SK-N-SH (cell line): ENCODE measurements around the gene GDPD1. TPM values are rescaled to one million over a fixed set of nuclear protein-coding genes. Genes with fewer than 3 reads are reported as not detected.
A peak's percentile ranks its signal among the peaks of the same experiment; 100 is the strongest.

Experiments
- CTCF ChIA-PET: fragments of 300-600, 350-600 bp; formaldehyde crosslinking; extraction: SDS; loops from one replicate; lab custom pipeline; 2021; lab: Yijun Ruan, JAX
- POLR2A ChIA-PET: fragments of 350-600 bp; sonication (Branson Sonifier 250); formaldehyde crosslinking; extraction: SDS; loops from one replicate; lab custom pipeline; 2020; ENCODE audit warnings: antibody characterized with exemption, inconsistent platforms; lab: Yijun Ruan, JAX
- DNase-seq: peaks from one replicate; pipeline ENCODE4 v3.0.0; 2012
- H2AFZ ChIP-seq: fragments of 200-600 bp; sonication (generic); 2 replicates; pipeline ENCODE4 v1.8.1; 2016; ENCODE audit warnings: antibody characterized with exemption, mild to moderate bottlenecking, low read depth
- H3F3A ChIP-seq: fragments of 200-600 bp; sonication (generic); replicated peaks from 2 replicates; pipeline ENCODE3; 2016; ENCODE audit warnings: antibody characterized with exemption, mild to moderate bottlenecking; ENCODE audit not compliant: insufficient read depth
- H3K27ac ChIP-seq, 2 experiments: fragments of 200-500 bp in 1 of 2; fragments of 200-600 bp in 1 of 2; sonication (Bioruptor generic) in 1 of 2; sonication (generic), shearing (Covaris generic) in 1 of 2; 2 replicates each; pipeline versions ENCODE4 v1.5.1 to v1.6.1; 2014 to 2016; ENCODE audit warnings: low read depth in 2 of 2, inconsistent platforms in 1 of 2, low read length in 1 of 2, mild to moderate bottlenecking in 1 of 2, mixed read lengths in 1 of 2
- H3K27me3 ChIP-seq: fragments of 200-600 bp; sonication (generic), shearing (Covaris generic); 2 replicates; pipeline ENCODE4 v1.6.1; 2016; ENCODE audit warnings: mixed run types; ENCODE audit not compliant: insufficient read depth
- H3K36me3 ChIP-seq, 2 experiments: fragments of 200-500 bp in 1 of 2; fragments of 200-600 bp in 1 of 2; sonication (Bioruptor generic) in 1 of 2; sonication (generic) in 1 of 2; replicated peaks in 1 of 2; 2 replicates each; pipeline versions ENCODE3 to v1.5.1; 2014 to 2016; ENCODE audit warnings: low read length in 1 of 2, mild to moderate bottlenecking in 1 of 2; ENCODE audit not compliant: insufficient read depth in 2 of 2, control insufficient read depth in 1 of 2
- H3K4me1 ChIP-seq, 2 experiments: fragments of 200-500 bp in 1 of 2; fragments of 200-600 bp in 1 of 2; sonication (Bioruptor generic) in 1 of 2; sonication (generic), shearing (Covaris generic) in 1 of 2; 2 replicates each; pipeline versions ENCODE4 v1.5.1 to v1.6.1; 2014 to 2016; ENCODE audit warnings: low read depth in 1 of 2, low read length in 1 of 2, mixed run types in 1 of 2; ENCODE audit not compliant: insufficient read depth in 2 of 2, control insufficient read depth in 1 of 2
- H3K4me2 ChIP-seq: fragments of 200-600 bp; sonication (generic), shearing (Covaris generic); 2 replicates; pipeline ENCODE4 v1.6.1; 2017; ENCODE audit warnings: mixed run types
- H3K4me3 ChIP-seq, 2 experiments: fragments of 200-500 bp in 1 of 2; fragments of 200-600 bp in 1 of 2; sonication (Bioruptor generic) in 1 of 2; sonication (generic), shearing (Covaris generic) in 1 of 2; 2 replicates each; pipeline versions ENCODE4 v1.5.1 to v1.8.1; 2014 to 2016; ENCODE audit warnings: low read depth in 2 of 2, inconsistent platforms in 1 of 2, low read length in 1 of 2, mild to moderate bottlenecking in 1 of 2, mixed read lengths in 1 of 2, moderate library complexity in 1 of 2
- H3K79me2 ChIP-seq: fragments of 200-600 bp; sonication (generic); 2 replicates; pipeline ENCODE4 v1.8.1; 2017; ENCODE audit warnings: mild to moderate bottlenecking; ENCODE audit not compliant: insufficient read depth
- H3K9ac ChIP-seq: fragments of 200-600 bp; sonication (generic); 2 replicates; pipeline ENCODE4 v1.6.1; 2017; ENCODE audit warnings: mixed run types
- H3K9me2 ChIP-seq: fragments of 200-600 bp; sonication (generic); 2 replicates; pipeline ENCODE4 v1.6.1; 2017; ENCODE audit warnings: mixed run types
- H3K9me3 ChIP-seq: fragments of 200-600 bp; sonication (generic); 2 replicates; pipeline ENCODE4 v1.6.1; 2017; ENCODE audit warnings: mixed run types, mild to moderate bottlenecking, moderate library complexity
- H4K20me1 ChIP-seq: fragments of 200-600 bp; sonication (generic); 2 replicates; pipeline ENCODE4 v1.6.1; 2017; ENCODE audit warnings: mild to moderate bottlenecking, mixed run types; ENCODE audit not compliant: insufficient read depth
- CTCF ChIP-seq: fragments of 200-600 bp; sonication (generic); IDR thresholded peaks from 2 replicates; pipeline ENCODE4 v1.6.1; 2017; ENCODE audit warnings: antibody characterized with exemption, mild to moderate bottlenecking, moderate library complexity
- ELF1 ChIP-seq: IDR thresholded peaks from 2 replicates; pipeline ENCODE4 v1.4.0; 2012
- EP300 ChIP-seq, 2 experiments: IDR thresholded peaks; 2 replicates each; pipeline versions ENCODE4 v1.4.0 to v1.6.1; 2012; ENCODE audit warnings: borderline replicate concordance in 1 of 2, low read depth in 1 of 2, low read length in 1 of 2
- FOSL2 ChIP-seq: IDR thresholded peaks from 2 replicates; pipeline ENCODE4 v1.4.0; 2012; ENCODE audit warnings: low read depth, mild to moderate bottlenecking, moderate library complexity, borderline replicate concordance
- FOXJ3 ChIP-seq: sonication (generic); formaldehyde crosslinking; IDR thresholded peaks from 2 replicates; pipeline ENCODE4 v1.5.1; 2020; ENCODE audit warnings: mild to moderate bottlenecking, missing genetic modification reagents
- IRF3 ChIP-seq: fragments of 150-350 bp; IDR thresholded peaks from 2 replicates; pipeline ENCODE4 v1.6.1; 2016; ENCODE audit warnings: mild to moderate bottlenecking, low read depth, low read length
- MAX ChIP-seq: IDR thresholded peaks from 2 replicates; pipeline ENCODE4 v1.4.0; 2012; ENCODE audit warnings: low read depth
- MEF2A ChIP-seq: IDR thresholded peaks from 2 replicates; pipeline ENCODE4 v1.4.0; 2012; ENCODE audit warnings: low read depth, borderline replicate concordance
- NFIC ChIP-seq: IDR thresholded peaks from 2 replicates; pipeline ENCODE4 v1.4.0; 2012; ENCODE audit warnings: borderline replicate concordance
- NRF1 ChIP-seq: IDR thresholded peaks from 2 replicates; pipeline ENCODE4 v1.6.1; 2012; ENCODE audit warnings: low read depth, mild to moderate bottlenecking, low read length
- PBX3 ChIP-seq: IDR thresholded peaks from 2 replicates; pipeline ENCODE4; 2012
- POLR2AphosphoS5 ChIP-seq: IDR thresholded peaks from 2 replicates; pipeline ENCODE4 v1.6.1; 2012; ENCODE audit warnings: low read depth, low read length
- RFX5 ChIP-seq: IDR thresholded peaks from 2 replicates; pipeline ENCODE4 v1.6.1; 2012; ENCODE audit warnings: mild to moderate bottlenecking, improper control_type of control experiment, low read length
- SIN3A ChIP-seq: IDR thresholded peaks from 2 replicates; pipeline ENCODE4 v1.6.1; 2012; ENCODE audit warnings: low read depth, mild to moderate bottlenecking, low read length, moderate library complexity, borderline replicate concordance
- SMC3 ChIP-seq: IDR thresholded peaks from 2 replicates; pipeline ENCODE4 v1.6.1; 2012; ENCODE audit warnings: low read depth, low read length, improper control_type of control experiment
- TAF1 ChIP-seq: IDR thresholded peaks from 2 replicates; pipeline ENCODE4 v1.6.1; 2012; ENCODE audit warnings: low read depth, mild to moderate bottlenecking, low read length, moderate library complexity, borderline replicate concordance
- TEAD4 ChIP-seq: IDR thresholded peaks from 2 replicates; pipeline ENCODE4 v1.4.0; 2012; ENCODE audit warnings: mild to moderate bottlenecking, borderline replicate concordance; ENCODE audit not compliant: insufficient read depth
- USF1 ChIP-seq: IDR thresholded peaks from 2 replicates; pipeline ENCODE4 v1.4.0; 2012; ENCODE audit warnings: low read depth, borderline replicate concordance
- USF2 ChIP-seq: fragments of 150-350 bp; IDR thresholded peaks from 2 replicates; pipeline ENCODE4 v1.6.1; 2017; ENCODE audit warnings: antibody characterized with exemption, low read length, low read depth, borderline replicate concordance
- ZBTB33 ChIP-seq: IDR thresholded peaks from 2 replicates; pipeline ENCODE4 v1.4.0; 2012; ENCODE audit warnings: low read depth, borderline replicate concordance
- WGBS: methylation state at CpG from one replicate; pipeline ENCODE4 v1.1.6; 2017; ENCODE audit warnings: low lambda C conversion rate; 5-methylcytosine and 5-hydroxymethylcytosine counted together
- polyA plus RNA-seq, 3 experiments: library from polyadenylated mRNA; depleted of rRNA; stranded (reverse); fragments of >200 nt; gene quantifications; 2 replicates each; pipeline ENCODE4 v1.2.3, GENCODE V29; 2012

The GDPD1 gene
- polyA plus RNA-seq, 1 of the 3 experiments (the other 2 are of a cell fraction) = 1.5 TPM

- no peak for TF ChIP-seq CTCF
- TF ChIP-seq, all 33 proteins: peak for 5
These were observed 67.1 kb downstream of the GDPD1 start (continued) for GRCh38 chr17:59287452-59287851.

- WGBS = 79% methylated on average over 3 of the region's 3 CpGs
- Histone ChIP-seq H3K9ac (no peak overlapping the region), H3K27me3 (no peaks in the 10 kb centered on the region), H2AFZ (0 out of 2 replicates have a peak overlapping the region, but pooled peaks have one; percentile 58), H3K9me3 (no peaks in the 10 kb centered on the region), H3K27ac (no peak overlapping the region), H3K9me2 (no peaks in the 10 kb centered on the region), H4K20me1 (no peaks in the 10 kb centered on the region), H3K36me3 (no peaks in the 10 kb centered on the region), H3F3A (peaks cover 8% of the 10 kb centered on the region), H3K79me2 (no peaks in the 10 kb centered on the region), H3K4me3 (no peak overlapping the region), H3K4me1 (no peaks in the 10 kb centered on the region; a peak in 1 of 4 replicates), H3K4me2 (no peak overlapping the region)
- TF ChIP-seq IRF3 (no peak), SIN3A (no peak), TEAD4 (no peak), NFIC (no peak), ELF1 (no peak), EP300 (IDR thresholded peaks at IDR 0.05; ENCODE audit: borderline replicate concordance in 1 of 2, low read depth in 1 of 2, low read length in 1 of 2) (no peak), PBX3 (no peak), MAX (no peak), MEF2A (no peak), TAF1 (no peak), POLR2AphosphoS5 (no peak), FOSL2 (no peak), NRF1 (no peak), RFX5 (no peak), USF2 (no peak), ZBTB33 (no peak), USF1 (no peak), FOXJ3 (CRISPR knock-in tag) (no peak), SMC3 (no peak)
- POLR2A ChIA-PET = no interaction called here
- DNase-seq = no peak
- CTCF ChIA-PET = no interaction called here
These were observed 67.6 kb downstream of the GDPD1 start for GRCh38 chr17:59287891-59288290.
